Cardiac septum (tissue), 1 donor: ENCODE results near the gene S100A1. TPM values are rescaled to one million over a fixed set of nuclear protein-coding genes. Genes with fewer than 3 reads are reported as not detected.
"Not testable (repeated sequence)": the region's sequence is repeated elsewhere in the genome, so short reads cannot be mapped to it uniquely, and the experiment has no call there.

Experiments used
- DNase-seq: peaks from one replicate; pipeline ENCODE4 v3.0.0-alpha.2; 2020; ENCODE audit warnings: low spot score
- intact Hi-C: fragments of 100-400 bp; cut with DNase I; formaldehyde crosslinking; loops from one replicate; pipeline ENCODE4 v1.14.0; 2022
- total RNA-seq: library from RNA; stranded (reverse); fragmentation: NEBNext Ultra II Directional; extraction: Animal tissue kit (Norgen Biotek cat#: 25700); gene quantifications from one replicate; pipeline ENCODE4 v1.2.1, GENCODE V29; 2021
- donor health status: DM: no; HTN: no; CAD: no.

Gene S100A1
- total RNA-seq, 1 donor from 2014 or later: 1,915 TPM

DNA sequence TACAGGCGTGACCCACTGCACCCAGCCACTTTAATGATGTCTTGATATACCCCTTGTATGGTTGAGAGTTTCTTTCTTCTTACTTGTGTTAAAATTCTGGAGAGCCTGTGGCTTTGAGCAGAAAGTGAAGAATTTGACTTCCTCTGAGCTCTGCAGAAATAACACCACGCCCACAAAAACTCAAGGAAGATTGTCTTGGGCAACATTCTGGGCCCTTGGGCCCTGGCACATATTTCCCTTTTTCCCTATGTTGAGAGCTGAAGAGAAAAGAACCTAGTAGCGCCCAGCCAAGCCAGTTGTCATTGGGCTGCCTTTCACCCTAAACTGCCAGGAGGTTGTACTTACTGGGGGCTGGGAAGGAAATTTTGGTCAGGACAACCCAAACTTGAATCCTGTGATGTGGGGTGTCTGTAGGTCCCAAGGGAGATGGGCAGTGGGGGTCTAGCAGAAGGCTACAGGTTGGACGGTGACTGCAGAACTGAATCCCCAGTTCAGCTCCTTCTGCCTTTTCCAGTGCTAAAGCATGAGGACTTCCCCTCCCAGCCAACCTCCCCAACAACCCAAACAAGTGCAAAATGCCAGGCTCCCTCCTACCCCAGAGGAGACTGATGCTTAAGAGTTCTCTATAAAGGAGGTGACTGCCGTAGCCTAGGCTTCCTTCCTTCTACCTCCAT, 18.6 kb downstream of the S100A1 start:
- intact Hi-C loops: no loop called here
- no peak for DNase-seq

DNA sequence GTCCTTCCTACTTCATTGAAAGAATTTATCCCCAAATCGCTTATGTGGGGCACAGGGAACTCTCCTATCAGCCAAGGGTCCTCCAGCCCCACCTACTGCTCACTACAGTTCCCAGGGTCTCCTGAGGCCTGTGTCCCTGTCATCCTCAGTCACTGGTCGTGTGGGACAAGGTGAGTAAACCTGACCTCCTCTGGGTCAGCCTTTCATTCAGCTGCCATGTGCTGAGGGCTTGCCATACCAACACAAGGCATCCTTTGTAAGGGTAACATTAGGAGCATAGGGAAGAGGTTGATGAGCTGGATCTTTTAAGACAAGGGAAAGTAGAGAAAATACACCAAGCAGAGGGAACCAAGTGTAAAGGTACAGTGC, 19.1 kb downstream of the S100A1 start:
- no peak for DNase-seq
- intact Hi-C loops: no loop called here

DNA sequence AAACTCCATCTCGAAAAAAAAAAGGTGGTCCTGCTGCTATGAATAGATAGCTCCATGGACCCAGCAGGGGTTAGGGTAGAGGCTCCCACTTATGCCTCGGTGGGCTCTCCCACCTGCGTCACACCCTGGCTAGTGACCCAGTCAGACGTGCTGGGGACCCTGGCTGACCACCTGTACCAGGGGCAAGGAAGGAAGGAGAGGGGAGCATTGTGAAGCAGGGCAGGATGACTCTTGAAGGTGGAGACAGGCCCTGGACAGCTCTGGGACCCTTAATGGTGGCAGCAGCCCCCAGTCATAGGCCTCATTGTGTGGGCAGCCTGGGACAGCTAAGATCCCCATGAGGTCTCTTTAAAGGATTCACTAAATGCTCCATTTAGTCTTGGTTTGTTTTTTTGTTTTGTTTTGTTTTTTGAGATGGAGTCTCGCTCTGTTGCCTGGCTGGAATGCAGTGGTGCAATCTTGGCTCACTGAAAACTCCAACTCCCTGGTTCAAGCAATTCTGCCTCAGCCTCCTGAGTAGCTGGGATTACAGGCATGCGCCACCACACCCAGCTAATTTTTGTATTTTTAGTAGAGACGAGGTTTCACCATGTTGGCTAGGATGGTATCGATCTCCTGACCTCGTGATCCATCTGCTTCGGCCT, 19.9 kb downstream of the S100A1 start:
- DNase-seq: no peak
- intact Hi-C loops: no loop called here

DNA sequence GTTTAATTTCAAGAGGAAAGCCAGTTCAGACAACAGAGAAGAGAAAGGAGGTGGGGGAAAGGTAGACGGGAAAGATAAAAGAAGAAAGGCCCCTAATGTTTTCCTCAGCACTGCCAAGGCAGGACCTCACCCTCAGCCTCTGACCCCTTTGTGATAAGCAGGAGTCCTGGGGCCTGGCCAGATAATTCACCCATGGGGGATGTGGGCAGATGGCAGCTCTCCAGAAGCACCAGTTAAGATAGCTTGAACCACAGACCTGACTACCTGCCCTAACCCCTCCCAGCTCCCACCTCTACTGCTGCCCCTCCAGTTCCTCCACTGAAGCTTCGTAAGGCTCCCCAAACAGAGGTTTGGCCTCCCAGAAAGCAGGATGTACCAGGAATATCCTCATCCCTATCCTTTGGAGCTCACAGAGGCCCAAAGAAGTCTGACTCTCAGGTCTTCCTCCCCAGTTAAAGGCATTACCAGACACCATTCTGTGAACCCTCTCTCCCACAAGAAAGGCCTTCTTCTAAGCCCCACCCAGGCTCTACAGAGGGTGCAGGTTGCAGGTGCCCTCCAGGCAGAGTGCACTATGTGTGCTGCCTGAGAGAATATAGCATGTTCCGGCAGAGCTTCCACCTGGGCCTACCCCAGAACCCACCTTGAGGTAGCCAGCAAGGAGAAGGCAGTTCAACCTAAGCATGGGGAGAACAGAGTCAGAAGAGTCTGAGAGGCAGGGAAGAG, 21.1 kb downstream of the S100A1 start:
- DNase-seq: peak; percentile 71
- intact Hi-C loops: no loop called here

DNA sequence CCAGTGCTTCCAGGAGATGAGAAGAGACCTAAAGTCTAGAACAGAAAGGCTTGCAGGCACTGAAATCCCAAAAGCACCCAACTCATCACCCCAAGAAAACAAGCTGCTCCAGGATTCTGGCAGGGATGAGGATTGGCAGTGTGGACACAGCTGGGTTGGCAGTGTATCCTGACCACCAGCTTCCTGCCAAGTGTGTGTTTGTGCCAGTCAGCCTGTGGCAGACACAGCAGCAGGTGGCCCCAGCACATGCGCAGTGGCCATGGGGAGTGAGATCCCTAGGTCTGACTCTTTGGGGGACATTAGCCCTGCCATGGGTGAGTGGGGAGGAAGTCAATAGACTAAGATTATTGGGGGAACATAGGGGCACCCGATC, 21.6 kb downstream of the S100A1 start:
- DNase-seq: peak; percentile 76
- intact Hi-C loops: no loop called here

DNA sequence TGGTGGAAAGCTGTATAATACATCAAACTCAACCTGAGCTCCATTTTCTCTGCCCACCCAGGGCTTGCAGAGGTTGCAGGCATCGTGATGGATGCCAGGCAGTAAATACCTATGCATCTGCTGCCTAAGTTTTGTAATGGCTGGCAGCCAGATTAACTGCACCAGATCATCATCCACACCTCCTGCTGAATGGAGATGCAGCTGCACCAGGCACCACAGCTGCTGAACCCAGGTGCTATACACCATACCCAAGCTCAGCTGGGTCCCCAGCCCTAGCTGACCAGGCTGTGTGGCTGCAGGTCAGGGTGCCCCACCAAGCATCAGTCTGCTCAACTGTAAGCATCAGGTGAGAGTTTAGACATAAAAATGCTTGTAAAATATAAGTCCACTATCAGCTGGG, 23.5 kb downstream of the S100A1 start:
- intact Hi-C loops: no loop called here
- DNase-seq: peak; percentile 27

DNA sequence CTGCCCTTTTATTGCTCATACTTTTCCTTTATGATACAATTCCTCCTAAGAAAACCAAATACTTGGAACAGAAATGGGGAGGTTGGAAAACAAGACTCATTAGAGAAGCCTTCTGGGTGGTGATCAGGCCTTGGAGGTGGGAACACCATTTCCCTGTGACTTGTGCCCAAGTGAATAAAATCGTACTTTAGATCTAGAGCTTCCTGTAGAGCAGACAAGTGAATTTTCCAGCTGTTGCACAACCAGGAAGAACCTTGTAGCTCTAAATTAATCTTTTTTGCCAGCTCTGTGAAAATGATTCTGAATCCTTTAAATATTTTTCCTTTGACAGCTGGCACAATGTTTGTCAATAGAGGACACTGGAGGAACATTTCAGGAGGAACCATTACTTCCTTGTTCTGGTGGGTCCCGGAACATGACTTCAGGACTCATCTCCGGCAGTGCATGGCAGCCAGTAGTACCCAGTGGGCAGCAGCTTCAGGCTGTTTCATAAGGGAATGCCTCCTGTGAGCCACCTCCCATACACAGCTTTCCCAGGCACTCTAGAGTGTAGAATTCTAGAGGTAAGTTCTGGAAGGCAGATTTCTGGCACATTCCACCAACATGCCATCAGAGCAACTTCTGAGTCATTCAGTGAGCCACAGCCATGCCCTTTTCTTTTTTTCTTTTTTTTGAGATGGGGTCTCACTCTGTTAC, 24.7 kb downstream of the S100A1 start:
- no peak for DNase-seq
- intact Hi-C loops: no loop called here

DNA sequence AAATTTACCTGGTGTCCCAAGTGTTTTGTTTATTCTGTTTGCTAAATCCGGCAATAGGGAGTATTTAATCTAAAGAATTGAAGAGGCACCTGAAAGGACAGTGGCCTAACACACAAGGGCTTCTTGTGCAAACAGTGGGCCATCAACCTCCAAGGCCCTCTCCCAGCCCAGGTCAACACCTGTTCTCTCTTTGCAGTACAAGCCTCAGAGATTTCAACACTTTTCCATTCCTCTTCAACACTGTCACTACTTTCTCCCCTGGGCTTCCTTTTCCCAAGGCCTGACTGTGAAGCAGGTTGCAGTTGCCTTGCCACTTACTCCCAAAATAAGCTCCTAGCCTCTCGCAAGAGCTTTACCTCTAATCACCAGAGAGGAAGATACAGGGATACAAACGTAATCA, 27.1 kb downstream of the S100A1 start:
- peak; percentile 9 for DNase-seq
- intact Hi-C loops: no loop called here

DNA sequence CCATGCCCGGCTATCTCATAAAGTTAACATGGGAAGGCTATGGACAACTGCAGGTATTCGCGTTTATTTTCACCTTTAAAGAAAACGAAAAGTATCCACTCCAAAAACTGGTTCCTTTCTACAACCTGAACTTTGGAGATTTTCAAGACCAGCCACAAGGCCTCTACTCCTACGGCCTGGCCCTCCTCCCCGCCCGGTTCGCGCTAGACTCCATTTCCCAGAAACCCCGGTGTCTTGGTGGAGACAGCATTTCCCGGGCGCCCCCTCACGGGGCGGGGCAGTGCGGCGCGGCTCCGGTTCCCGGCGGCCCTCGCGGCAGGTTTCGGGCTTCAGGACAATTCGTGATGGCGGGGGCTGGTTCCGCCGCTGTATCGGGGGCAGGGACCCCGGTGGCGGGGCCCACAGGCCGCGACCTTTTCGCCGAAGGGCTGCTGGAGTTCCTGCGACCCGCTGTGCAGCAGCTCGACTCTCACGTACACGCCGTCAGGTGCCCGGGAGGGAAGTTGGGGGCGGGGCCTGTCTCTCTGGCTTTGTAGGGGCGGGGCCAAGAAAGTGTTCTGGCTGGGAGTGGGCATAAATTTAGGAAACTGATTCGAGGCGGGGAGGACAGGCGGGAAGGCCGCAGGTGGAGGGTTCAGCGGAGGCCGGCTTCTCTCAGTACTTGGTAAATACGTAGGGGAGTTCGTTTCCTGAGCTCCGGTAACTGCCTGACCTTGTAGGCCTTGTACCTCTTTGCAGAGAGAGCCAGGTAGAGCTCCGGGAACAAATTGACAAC, 30.4 kb downstream of the S100A1 start, which contains the start of gene SNAPIN:
TSS of gene SNAPIN (plus strand) at position 304 of the 775 bp plus-strand sequence. CDS start at position 345, 41 bp downstream.
- intact Hi-C loops: loop anchor here (2.0 kb wide), 1 partner anchor 24 kb away; the partner anchor contains the start of gene CHTOP
- peak; percentile 96 for DNase-seq

DNA sequence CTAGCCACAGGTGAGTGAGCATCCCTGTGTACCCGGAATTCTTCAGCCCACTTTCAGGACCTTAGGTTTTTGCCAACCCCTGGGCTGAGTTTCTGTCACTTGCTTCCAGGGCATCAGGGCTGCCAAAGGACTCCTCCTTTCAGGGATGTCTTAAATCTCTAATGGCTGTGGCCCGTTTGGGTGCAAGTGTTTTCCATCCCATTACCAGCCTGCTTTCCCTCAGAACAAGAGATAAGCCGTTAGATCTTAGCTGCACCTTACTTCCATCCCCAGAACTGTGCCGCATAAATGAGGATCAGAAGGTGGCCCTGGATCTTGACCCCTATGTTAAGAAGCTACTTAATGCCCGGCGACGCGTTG, 30.9 kb downstream of the S100A1 start:
- DNase-seq: peak; percentile 7
- intact Hi-C loops: loop anchor here (2.0 kb wide), 1 partner anchor 24 kb away; the partner anchor contains the start of gene CHTOP

DNA sequence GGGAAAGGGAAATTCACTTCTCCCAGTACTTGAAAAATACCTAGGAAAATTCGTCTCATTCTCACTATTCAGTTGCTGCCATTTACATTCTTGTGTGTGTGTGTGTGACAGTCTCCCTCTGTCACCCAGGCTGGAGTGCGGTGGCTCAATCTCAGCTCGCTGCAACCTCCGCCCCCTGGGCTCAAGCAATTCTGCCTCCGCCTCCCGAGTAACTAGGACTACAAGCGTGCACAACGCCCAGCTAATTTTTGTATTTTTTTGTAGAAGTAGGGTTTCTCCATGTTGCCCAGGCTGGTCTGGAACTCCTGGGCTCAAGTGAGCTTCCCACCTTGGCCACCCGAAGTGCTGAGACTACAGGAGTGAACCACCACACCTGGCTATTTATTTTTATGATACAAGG, 31.4 kb downstream of the S100A1 start:
- peak; percentile 61 for DNase-seq
- intact Hi-C loops: loop anchor here (2.0 kb wide), 1 partner anchor 25 kb away; the partner anchor contains the start of gene CHTOP

DNA sequence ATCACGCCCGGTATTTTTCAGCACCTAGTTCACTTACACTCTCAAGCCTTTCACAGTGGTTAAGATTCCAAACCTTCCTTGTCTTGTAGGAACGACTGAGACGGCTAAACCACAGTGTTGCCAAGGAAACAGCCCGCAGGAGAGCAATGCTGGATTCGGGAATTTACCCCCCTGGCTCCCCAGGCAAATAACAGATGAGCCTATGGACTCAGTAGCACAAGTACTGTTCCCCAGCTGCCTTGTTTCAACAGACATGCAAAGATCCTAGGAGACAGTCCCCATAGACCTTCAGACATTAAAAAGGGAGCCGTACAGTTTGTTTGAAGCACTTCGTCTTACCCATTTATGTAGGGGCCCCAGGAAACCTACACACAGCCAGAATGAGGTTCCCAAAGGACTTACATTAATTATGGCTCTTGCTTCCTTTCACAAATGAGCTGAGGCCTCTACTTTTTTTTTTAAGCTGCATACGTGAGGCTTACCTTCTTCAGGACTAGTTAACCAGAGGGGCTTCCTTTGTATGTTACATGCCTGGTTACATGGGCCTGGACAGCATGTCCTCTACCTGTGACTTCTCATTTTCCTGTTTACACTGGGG, 33.0 kb downstream of the S100A1 start:
- intact Hi-C loops: no loop called here
- peak; percentile 24 for DNase-seq

DNA sequence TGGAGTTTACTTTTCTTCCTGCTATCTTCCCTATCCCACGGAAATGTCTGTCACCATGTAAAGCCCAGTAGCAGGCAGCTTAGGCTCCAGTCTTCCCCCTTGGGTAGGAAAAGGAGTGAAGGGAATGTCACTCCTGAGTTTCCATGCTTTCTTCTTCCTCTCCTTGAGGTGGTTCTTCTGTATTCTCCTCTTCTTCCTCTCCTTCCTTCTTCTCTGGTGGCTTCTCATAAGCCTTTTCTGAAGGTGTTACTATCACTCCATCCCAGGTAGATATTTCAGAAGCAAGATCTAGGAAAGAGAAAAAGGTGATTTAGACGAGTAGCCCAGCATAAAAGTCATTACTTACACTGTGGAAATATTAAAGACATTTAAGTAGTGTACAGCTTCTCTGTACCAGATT, 34.0 kb downstream of the S100A1 start:
- intact Hi-C loops: no loop called here
- DNase-seq: no peak

DNA sequence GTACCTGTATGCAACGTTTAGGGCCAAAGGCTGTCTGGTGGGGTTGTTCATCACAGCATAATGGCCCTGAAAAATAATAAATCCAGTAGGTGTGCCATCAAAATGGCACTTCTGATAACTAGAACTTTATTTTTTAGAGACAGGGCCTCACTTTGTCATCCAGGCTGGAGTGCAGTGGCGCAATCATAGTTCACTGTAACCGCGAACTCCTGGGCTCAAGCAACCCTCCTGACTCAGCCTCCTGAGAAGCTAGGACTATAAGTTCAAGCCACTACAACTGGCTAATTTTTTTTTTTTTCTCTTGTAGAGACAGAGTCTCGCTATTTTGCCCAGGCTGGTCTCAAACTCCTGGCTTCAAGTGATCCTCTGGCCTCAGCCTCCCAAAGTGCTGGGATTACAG, 35.0 kb downstream of the S100A1 start:
- intact Hi-C loops: no loop called here
- peak; percentile 44 for DNase-seq

DNA sequence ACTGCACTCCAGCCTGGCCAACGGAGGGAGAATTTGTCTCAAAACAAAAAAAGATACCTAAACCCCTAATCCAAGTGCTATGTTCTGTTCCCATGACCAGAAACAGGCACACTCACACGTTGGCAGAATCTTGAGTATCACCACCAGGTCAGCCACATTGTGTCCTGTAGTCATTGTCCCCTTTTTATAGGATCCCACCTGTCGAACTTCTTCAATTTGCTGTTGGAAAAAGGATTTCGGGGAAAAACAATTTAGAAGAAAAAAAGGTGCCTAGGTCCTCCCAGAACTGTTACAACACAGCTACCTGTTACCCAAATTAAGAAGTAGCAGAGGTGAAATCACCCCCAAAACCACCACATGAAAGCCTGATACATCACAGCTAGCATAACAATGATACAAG, 39.2 kb downstream of the S100A1 start:
- no peak for DNase-seq
- intact Hi-C loops: no loop called here

DNA sequence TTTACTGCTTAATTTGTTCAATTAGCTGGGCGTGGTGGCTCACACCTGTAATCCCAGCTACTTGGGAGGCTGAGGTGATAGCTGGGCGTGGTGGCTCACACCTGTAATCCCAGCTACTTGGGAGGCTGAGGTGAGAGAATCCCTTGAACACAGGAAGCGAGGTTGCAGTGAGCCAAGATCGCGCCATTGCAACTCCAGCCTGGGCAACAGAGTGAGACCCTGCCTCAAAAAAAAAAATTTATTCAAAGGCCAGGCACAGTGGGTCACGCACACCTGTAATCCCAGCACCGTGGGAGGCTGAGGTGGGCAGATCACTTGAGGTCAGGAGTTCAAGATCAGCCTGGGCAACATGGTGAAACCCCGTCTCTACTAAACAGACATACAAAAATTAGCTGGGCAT, 40.4 kb downstream of the S100A1 start:
- intact Hi-C loops: not testable (repeated sequence)

DNA sequence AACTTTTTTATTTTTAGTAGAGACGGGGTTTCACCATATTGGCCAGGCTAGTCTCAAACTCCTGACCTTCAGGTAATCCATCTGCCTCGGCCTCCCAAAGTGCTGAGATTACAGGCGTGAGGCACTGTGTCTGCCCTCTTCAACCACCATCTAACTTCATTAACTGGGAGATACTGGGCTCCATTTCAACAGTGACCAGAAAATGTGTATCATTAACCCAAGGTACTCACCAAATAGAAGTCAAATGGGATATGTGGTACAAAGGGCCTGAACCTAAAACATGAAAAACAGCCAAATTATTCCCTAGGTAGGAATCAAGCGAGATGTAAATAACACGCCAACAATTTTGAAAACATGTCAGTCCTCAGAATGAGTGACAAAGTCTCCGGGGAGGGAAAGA, 41.4 kb downstream of the S100A1 start:
- DNase-seq: no peak
- intact Hi-C loops: loop anchor here (2.0 to 5.0 kb wide), 4 partner anchors 42 to 308 kb away; partner anchors contain the start of genes JTB, S100A1 and S100A13

More for the DNA sequence above, 40.4 kb downstream of the S100A1 start:
- DNase-seq: not testable (repeated sequence)

DNA sequence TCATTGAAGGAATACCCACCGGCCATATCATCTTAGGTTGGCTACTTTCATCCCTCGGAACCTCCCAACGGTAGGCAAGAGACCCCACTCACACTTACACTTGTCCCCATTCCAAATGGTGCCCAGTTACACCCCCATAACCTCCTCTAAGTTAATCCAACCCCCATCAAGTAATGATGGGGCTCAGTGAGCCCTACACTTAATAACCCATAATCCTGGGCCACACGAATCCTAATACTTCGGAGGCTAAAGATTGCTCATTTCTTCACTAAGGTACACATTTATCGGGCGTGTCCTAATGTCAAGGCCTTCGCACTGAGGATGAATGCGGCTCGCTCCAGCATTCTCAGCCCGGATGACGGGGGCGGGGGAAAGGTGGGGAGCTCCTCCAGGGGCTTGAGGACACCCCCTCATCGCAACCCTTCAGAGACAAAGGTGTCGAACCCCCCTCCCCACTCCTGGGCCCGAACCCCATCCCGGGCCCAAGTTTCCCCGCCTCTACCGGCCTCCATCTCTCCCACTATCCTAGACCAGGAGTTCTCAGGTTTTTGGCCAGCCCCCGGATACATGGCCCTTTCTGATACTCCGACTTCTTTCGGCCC, 42.1 kb downstream of the S100A1 start:
- no peak for DNase-seq
- intact Hi-C loops: loop anchor here (2.0 to 5.0 kb wide), 4 partner anchors 43 to 307 kb away; partner anchors contain the start of genes JTB, S100A1 and S100A13
